GM21423 (cell line): ENCODE data around the gene CCDC88C.
"Not testable (repeated sequence)": the region's sequence is repeated elsewhere in the genome, so short reads cannot be mapped to it uniquely, and the experiment has no call there.

ENCODE experiments used
- ATAC-seq: cut with Tn5 transposase; IDR thresholded peaks from one replicate; pipeline ENCODE4 v1.9.1; 2021; ENCODE audit warnings: mild to moderate bottlenecking, moderate library complexity; ENCODE audit not compliant: unreplicated experiment

CCDC88C gene

GRCh38 chr14:91272341-91273272, 145.0 kb downstream of the CCDC88C start:
- no peak for ATAC-seq

GRCh38 chr14:91271639-91272038, 146.0 kb downstream of the CCDC88C start:
- no peak for ATAC-seq

GRCh38 chr14:91270619-91271018, 147.0 kb downstream of the CCDC88C start:
- ATAC-seq = no peak

- no peak for ATAC-seq
These were observed 147.4 kb downstream of the CCDC88C start for GRCh38 chr14:91270188-91270587.

- no peak for ATAC-seq
These were observed 148.3 kb downstream of the CCDC88C start for GRCh38 chr14:91269076-91269991.

GRCh38 chr14:91267965-91268437, 149.6 kb downstream of the CCDC88C start:
- no peak for ATAC-seq

GRCh38 chr14:91266276-91266675, 151.3 kb downstream of the CCDC88C start:
- ATAC-seq = not testable (repeated sequence)

- ATAC-seq = no peak
These were observed 152.2 kb downstream of the CCDC88C start for GRCh38 chr14:91265404-91265803.

- no peak for ATAC-seq
These were observed 153.2 kb downstream of the CCDC88C start for GRCh38 chr14:91264151-91265150.

- no peak for ATAC-seq
These were observed 154.3 kb downstream of the CCDC88C start for GRCh38 chr14:91263329-91263728.

- ATAC-seq = no peak
These were observed 155.6 kb downstream of the CCDC88C start for GRCh38 chr14:91261986-91262549.

- ATAC-seq = no peak
These were observed 156.5 kb downstream of the CCDC88C start for GRCh38 chr14:91261115-91261514.

- ATAC-seq = no peak
These were observed 158.7 kb downstream of the CCDC88C start for GRCh38 chr14:91258876-91259275.

GRCh38 chr14:91258011-91258618, 159.5 kb downstream of the CCDC88C start:
- no peak for ATAC-seq

GRCh38 chr14:91257328-91258010, 160.2 kb downstream of the CCDC88C start:
- no peak for ATAC-seq

- ATAC-seq = no peak
These were observed 161.0 kb downstream of the CCDC88C start for GRCh38 chr14:91256661-91257060.

GRCh38 chr14:91255026-91255695, 162.5 kb downstream of the CCDC88C start:
- ATAC-seq = no peak

GRCh38 chr14:91254461-91254860, 163.2 kb downstream of the CCDC88C start:
- no peak for ATAC-seq
